Left ventricle myocardium inferior (tissue), 1 donor: ENCODE data around the gene NOM1. TPM values are rescaled to one million over a fixed set of nuclear protein-coding genes. Genes with fewer than 3 reads are reported as not detected.

ENCODE experiments used
- DNase-seq: peaks from one replicate; pipeline ENCODE4 v3.0.0-alpha.2; 2020
- H3K27ac ChIP-seq: fragments of 200-600 bp; replicated peaks from 2 replicates; pipeline ENCODE4 v1.8.0; 2021
- H3K27me3 ChIP-seq: fragments of 200-600 bp; 2 replicates; pipeline ENCODE4 v1.8.0; 2021; ENCODE audit warnings: low read depth
- H3K36me3 ChIP-seq: fragments of 200-600 bp; 2 replicates; pipeline ENCODE4 v1.8.0; 2021
- H3K4me1 ChIP-seq: fragments of 200-600 bp; 2 replicates; pipeline ENCODE4 v1.8.0; 2021
- H3K4me3 ChIP-seq: fragments of 200-600 bp; 2 replicates; pipeline ENCODE4 v1.8.0; 2021; ENCODE audit warnings: mild to moderate bottlenecking, moderate library complexity
- H3K9me3 ChIP-seq: fragments of 200-600 bp; replicated peaks from 2 replicates; pipeline ENCODE4 v1.8.0; 2021
- CTCF ChIP-seq: fragments of 200-600 bp; IDR thresholded peaks from 2 replicates; pipeline ENCODE4 v1.8.0; 2021; ENCODE audit warnings: antibody characterized with exemption, mild to moderate bottlenecking, borderline replicate concordance
- intact Hi-C: fragments of 100-400 bp; cut with micrococcal nuclease; formaldehyde crosslinking; loops from one replicate; pipeline ENCODE4 v1.11.0; 2022
- total RNA-seq: library from RNA; stranded (reverse); fragmentation: NEBNext Ultra II Directional; extraction: Animal tissue kit (Norgen Biotek cat#: 25700); gene quantifications from one replicate; pipeline ENCODE4 v1.2.1, GENCODE V29; 2021
- donor health status: DM: no; HTN: yes; CAD: no; lungs with severe emphysema.

NOM1 gene
- total RNA-seq, 1 donor from 2014 or later = 10.5 TPM

GRCh38 chr7:157009778-157010587 is 60.5 kb downstream of the NOM1 start:
- intact Hi-C loops = no loop called here
- Histone ChIP-seq H3K27ac (no peak overlapping the region), H3K27me3 (peaks cover 98% of the 10 kb centered on the region), H3K4me3 (peak overlapping the region; percentile 70), H3K9me3 (no peaks in the 10 kb centered on the region), H3K36me3 (no peaks in the 10 kb centered on the region), H3K4me1 (peaks cover 34% of the 10 kb centered on the region)
- DNase-seq = no peak
- no peak for TF ChIP-seq CTCF

- Histone ChIP-seq H3K27ac (no peak within 1 kb of the TSS), H3K4me1 (peaks cover 26% of the 10 kb centered on the region), H3K27me3 (peaks cover 98% of the 10 kb centered on the region), H3K36me3 (no peaks in the 10 kb centered on the region), H3K9me3 (no peaks in the 10 kb centered on the region), H3K4me3 (peak within 1 kb of the TSS; percentile 70)
- intact Hi-C loops = no loop called here
- TF ChIP-seq CTCF = no peak
- peak; percentile 51 for DNase-seq
These were observed 61.2 kb downstream of the NOM1 start, which contains the start of gene MNX1 for GRCh38 chr7:157010588-157011332. TSS of gene MNX1 (minus strand) at chr7:157010663. CDS start at chr7:157010350, 313 bp downstream.

GRCh38 chr7:157011333-157012112 is 62.0 kb downstream of the NOM1 start:
- intact Hi-C loops = no loop called here
- no peak for DNase-seq
- Histone ChIP-seq H3K27me3 (peaks cover 98% of the 10 kb centered on the region), H3K36me3 (no peaks in the 10 kb centered on the region), H3K4me1 (peaks cover 24% of the 10 kb centered on the region), H3K9me3 (no peaks in the 10 kb centered on the region), H3K4me3 (peak overlapping the region; percentile 70), H3K27ac (no peak overlapping the region)
- TF ChIP-seq CTCF = no peak

- no peaks in the 10 kb centered on the region for H3K9me3 ChIP-seq
- intact Hi-C loops = no loop called here
- no peaks in the 10 kb centered on the region for H3K36me3 ChIP-seq
- TF ChIP-seq CTCF = no peak
- H3K4me3 ChIP-seq = no peak overlapping the region
- peaks cover 24% of the 10 kb centered on the region for H3K4me1 ChIP-seq
- DNase-seq = no peak
- H3K27ac ChIP-seq = no peak overlapping the region
- H3K27me3 ChIP-seq = peaks cover 98% of the 10 kb centered on the region
These were observed 62.6 kb downstream of the NOM1 start for GRCh38 chr7:157012113-157012547.

- no peak overlapping the region for H3K4me3 ChIP-seq
- no peaks in the 10 kb centered on the region for H3K9me3 ChIP-seq
- H3K27me3 ChIP-seq = peaks cover 98% of the 10 kb centered on the region
- H3K27ac ChIP-seq = no peak overlapping the region
- peaks cover 24% of the 10 kb centered on the region for H3K4me1 ChIP-seq
- DNase-seq = no peak
- TF ChIP-seq CTCF = no peak
- intact Hi-C loops = no loop called here
- no peaks in the 10 kb centered on the region for H3K36me3 ChIP-seq
These were observed 63.6 kb downstream of the NOM1 start for GRCh38 chr7:157013101-157013500.
